CD14-positive monocyte (primary cell): ENCODE results near the gene ARL4D. TPM values are rescaled to one million over a fixed set of nuclear protein-coding genes. Genes with fewer than 3 reads are reported as not detected.

ENCODE experiments used
- DNase-seq, 3 donors: peaks; one replicate each; pipeline ENCODE4 v3.0.0-alpha.2; 2011 to 2022
- H2AFZ ChIP-seq: 2 replicates; pipeline ENCODE4 v1.6.0; 2012; ENCODE audit warnings: mild to moderate bottlenecking, low read depth, low read length, inconsistent platforms; ENCODE audit not compliant: insufficient read depth, poor library complexity, severe bottlenecking
- H3K27ac ChIP-seq, 2 donors: 1 replicate in 1 of 2; 2 replicates in 1 of 2; pipeline ENCODE4 v1.5.1; 2012 to 2013; ENCODE audit warnings: low read length in 2 of 2, control low read depth in 1 of 2, inconsistent platforms in 1 of 2, low read depth in 1 of 2, mild to moderate bottlenecking in 1 of 2
- H3K27me3 ChIP-seq, 2 donors: one replicate each; pipeline versions ENCODE4 v1.6.0 to v1.6.1; 2011 to 2013; ENCODE audit warnings: low read length in 2 of 2; ENCODE audit not compliant: control insufficient read depth in 2 of 2, insufficient read depth in 2 of 2
- H3K36me3 ChIP-seq, 2 donors: replicated peaks in 1 of 2; 1 replicate in 1 of 2; 2 replicates in 1 of 2; pipeline versions ENCODE4 v1.5.1 to v1.6.1; 2012 to 2013; ENCODE audit warnings: low read length in 2 of 2, control low read depth in 1 of 2, inconsistent platforms in 1 of 2, mild to moderate bottlenecking in 1 of 2; ENCODE audit not compliant: insufficient read depth in 2 of 2, control insufficient read depth in 1 of 2
- H3K4me1 ChIP-seq, 2 donors: 1 replicate in 1 of 2; 2 replicates in 1 of 2; pipeline versions ENCODE4 v1.5.1 to v1.6.1; 2012 to 2013; ENCODE audit warnings: low read length in 2 of 2, control low read depth in 1 of 2, inconsistent platforms in 1 of 2, mild to moderate bottlenecking in 1 of 2, moderate library complexity in 1 of 2; ENCODE audit not compliant: insufficient read depth in 2 of 2, control insufficient read depth in 1 of 2
- H3K4me2 ChIP-seq: replicated peaks from 2 replicates; pipeline ENCODE3; 2012; ENCODE audit warnings: low read length, moderate library complexity, mild to moderate bottlenecking; ENCODE audit not compliant: poor library complexity, severe bottlenecking; ENCODE audit errors: extremely low read depth
- H3K4me3 ChIP-seq, 3 experiments: fragments of 200-600 bp in 1 of 3; sonication (generic) in 1 of 3; replicated peaks in 1 of 3; 1 replicate in 2 of 3; 2 replicates in 1 of 3; pipeline ENCODE4 v1.5.1; 2011 to 2013; ENCODE audit warnings: low read length in 3 of 3, mild to moderate bottlenecking in 3 of 3, control low read depth in 2 of 3, low read depth in 2 of 3, inconsistent platforms in 1 of 3, moderate library complexity in 1 of 3
- H3K79me2 ChIP-seq: 2 replicates; pipeline ENCODE4 v1.6.0; 2012; ENCODE audit warnings: mild to moderate bottlenecking, control low read depth, inconsistent platforms, low read length, moderate library complexity; ENCODE audit not compliant: insufficient read depth
- H3K9ac ChIP-seq: 2 replicates; pipeline ENCODE4 v1.6.0; 2017; ENCODE audit warnings: low read length, mild to moderate bottlenecking; ENCODE audit not compliant: insufficient read depth, poor library complexity, severe bottlenecking
- H3K9me3 ChIP-seq, 2 donors: replicated peaks in 1 of 2; 1 replicate in 1 of 2; 2 replicates in 1 of 2; pipeline versions ENCODE4 v1.5.1 to v1.6.1; 2012 to 2013; ENCODE audit warnings: low read length in 2 of 2, control low read depth in 1 of 2; ENCODE audit not compliant: control insufficient read depth in 1 of 2, insufficient read depth in 1 of 2
- H4K20me1 ChIP-seq: 2 replicates; pipeline ENCODE4 v1.6.0; 2012; ENCODE audit warnings: mild to moderate bottlenecking, low read length, control low read depth, moderate library complexity; ENCODE audit not compliant: insufficient read depth
- H3K27ac Mint-ChIP-seq, 7 donors: one replicate each; pipeline ENCODE4 v1.8.0; 2020; ENCODE audit warnings: mild to moderate bottlenecking in 7 of 7, mixed read lengths in 7 of 7, moderate library complexity in 6 of 7, inconsistent platforms in 2 of 7
- H3K27me3 Mint-ChIP-seq, 3 donors: one replicate each; pipeline ENCODE4 v1.8.0; 2021 to 2022; ENCODE audit warnings: low read depth in 3 of 3, mild to moderate bottlenecking in 3 of 3, mixed read lengths in 3 of 3, moderate library complexity in 3 of 3, inconsistent platforms in 1 of 3
- H3K36me3 Mint-ChIP-seq, 2 donors: one replicate each; pipeline ENCODE4 v1.8.0; 2020; ENCODE audit warnings: mixed read lengths in 2 of 2, inconsistent platforms in 1 of 2, mild to moderate bottlenecking in 1 of 2
- H3K4me1 Mint-ChIP-seq: one replicate; pipeline ENCODE4 v1.8.0; 2020; ENCODE audit warnings: mild to moderate bottlenecking, mixed read lengths
- H3K4me3 Mint-ChIP-seq, 2 donors: one replicate each; pipeline ENCODE4 v1.8.0; 2020; ENCODE audit warnings: mild to moderate bottlenecking in 2 of 2, mixed read lengths in 2 of 2, moderate library complexity in 1 of 2
- H3K9me3 Mint-ChIP-seq, 7 donors: one replicate each; pipeline ENCODE4 v1.8.0; 2020 to 2022; ENCODE audit warnings: mixed read lengths in 7 of 7, mild to moderate bottlenecking in 6 of 7, moderate library complexity in 6 of 7, inconsistent platforms in 2 of 7
- WGBS: methylation state at CpG from one replicate; pipeline ENCODE4 v1.1.5; 2013; ENCODE audit warnings: missing lambda C conversion rate; ENCODE audit not compliant: insufficient coverage; 5-methylcytosine and 5-hydroxymethylcytosine counted together
- intact Hi-C, 2 donors: fragments of 100-400 bp; cut with micrococcal nuclease; formaldehyde crosslinking; loops; one replicate each; pipeline versions ENCODE4 v1.15.0 to v1.15.1; 2023
- polyA plus RNA-seq, 3 donors: library from polyadenylated mRNA; depleted of rRNA in 1 of 3; unstranded in 2 of 3; stranded (reverse) in 1 of 3; fragments of 300-500 nt in 2 of 3; fragments of >200 nt in 1 of 3; fragmentation: Illumina TruSeq in 2 of 3; gene quantifications; 1 replicate in 2 of 3; 2 replicates in 1 of 3; pipeline ENCODE4 v1.2.3, GENCODE V29; 2012 to 2021
- TF ChIP-seq, protein P1 (sequence below): fragments of 200-600 bp; IDR thresholded peaks from one replicate; pipeline ENCODE4 v1.8.0; 2022; ENCODE audit warnings: antibody characterized with exemption, mild to moderate bottlenecking

ARL4D gene
- polyA plus RNA-seq, 3 donors = 0.75 to 2.4 (median 1.7) TPM

DNA sequence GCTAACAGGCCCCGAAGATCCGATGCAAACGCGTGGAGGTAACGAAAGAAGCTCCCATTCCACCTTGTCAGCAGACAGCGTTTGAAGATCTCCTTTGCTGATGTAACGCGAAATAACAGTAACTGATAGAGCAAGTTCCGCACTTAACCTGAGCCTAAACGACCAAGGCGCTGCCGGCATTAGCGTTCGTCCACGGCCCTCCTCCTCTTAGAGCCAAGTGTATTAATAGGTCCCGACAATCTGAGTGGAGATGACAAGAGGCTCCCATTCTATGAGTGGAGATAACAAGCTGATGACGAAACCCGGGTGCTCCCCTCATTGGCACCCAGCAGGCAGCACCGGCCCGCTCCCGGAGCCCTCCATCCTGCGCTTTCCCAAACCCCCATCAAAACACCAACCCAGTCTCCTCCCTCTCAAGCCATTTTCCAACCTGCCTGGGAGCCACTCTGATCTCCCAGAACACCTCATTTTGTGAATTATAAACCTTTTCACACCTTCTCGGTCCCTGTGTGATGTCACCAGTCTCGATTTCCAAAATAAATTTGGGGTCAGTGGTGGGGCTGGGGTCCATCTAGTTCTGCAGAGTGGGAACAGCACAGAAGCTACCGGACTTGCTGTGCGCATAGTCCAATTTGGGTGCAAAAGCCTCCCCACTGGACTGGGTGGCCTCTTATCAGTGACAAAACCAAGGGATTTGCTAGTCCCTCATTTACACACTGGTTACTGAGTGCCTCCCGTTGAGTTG, 35.4 kb upstream of the ARL4D start:
- 97% methylated on average over 27 of the region's 27 CpGs for WGBS
- DNase-seq = peak in 1 of 3 donors; percentile 34
- no peaks in the 10 kb centered on the region for H4K20me1 ChIP-seq

DNA sequence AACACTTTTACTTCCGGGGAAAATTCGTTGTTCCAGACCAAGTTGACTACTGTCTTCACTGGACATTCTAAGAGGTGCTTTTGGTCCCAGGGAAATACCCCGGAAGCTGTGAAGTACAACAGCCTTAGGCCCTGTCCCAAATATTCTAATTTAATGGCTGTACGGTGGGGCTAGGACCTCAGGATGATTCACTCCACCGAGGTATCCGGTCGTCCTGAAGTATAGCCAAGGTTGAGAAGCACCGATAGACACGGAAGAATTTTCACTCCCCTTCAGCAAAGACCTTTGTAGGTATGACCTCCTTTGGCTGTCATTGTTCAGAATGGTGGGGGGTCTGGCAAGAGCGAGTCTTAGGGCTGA, 34.9 kb upstream of the ARL4D start:
- Histone ChIP-seq H3K27ac (no peak overlapping the region), H2AFZ (no peak overlapping the region), H3K4me3 (no peak overlapping the region), H3K4me1 (peaks cover 29 to 36% of the 10 kb centered on the region in 2 donors), H3K27me3 (no peaks in the 10 kb centered on the region), H3K79me2 (no peaks in the 10 kb centered on the region), H4K20me1 (no peaks in the 10 kb centered on the region), H3K36me3 (no peaks in the 10 kb centered on the region), H3K4me2 (no peak overlapping the region), H3K9me3 (no peaks in the 10 kb centered on the region), H3K9ac (no peak overlapping the region)
- intact Hi-C loops = loop anchor here in 1 of 2 donors (5.0 kb wide), 1 partner anchor 47 kb away; no protein-coding TSS in a partner anchor
- H3K4me1 Mint-ChIP-seq = peaks cover 40% of the 10 kb centered on the region
- WGBS = 95% methylated on average over 9 of the region's 10 CpGs
- H3K27me3 Mint-ChIP-seq = peaks cover 0 to 14% (median 2%) of the 10 kb centered on the region in 3 donors
- H3K27ac Mint-ChIP-seq = no peak overlapping the region
- no peak for DNase-seq
- H3K9me3 Mint-ChIP-seq = peaks cover 0 to 5% (median 0%) of the 10 kb centered on the region in 7 donors
- no peaks in the 10 kb centered on the region for H3K36me3 Mint-ChIP-seq
- TF ChIP-seq, protein P1, sequence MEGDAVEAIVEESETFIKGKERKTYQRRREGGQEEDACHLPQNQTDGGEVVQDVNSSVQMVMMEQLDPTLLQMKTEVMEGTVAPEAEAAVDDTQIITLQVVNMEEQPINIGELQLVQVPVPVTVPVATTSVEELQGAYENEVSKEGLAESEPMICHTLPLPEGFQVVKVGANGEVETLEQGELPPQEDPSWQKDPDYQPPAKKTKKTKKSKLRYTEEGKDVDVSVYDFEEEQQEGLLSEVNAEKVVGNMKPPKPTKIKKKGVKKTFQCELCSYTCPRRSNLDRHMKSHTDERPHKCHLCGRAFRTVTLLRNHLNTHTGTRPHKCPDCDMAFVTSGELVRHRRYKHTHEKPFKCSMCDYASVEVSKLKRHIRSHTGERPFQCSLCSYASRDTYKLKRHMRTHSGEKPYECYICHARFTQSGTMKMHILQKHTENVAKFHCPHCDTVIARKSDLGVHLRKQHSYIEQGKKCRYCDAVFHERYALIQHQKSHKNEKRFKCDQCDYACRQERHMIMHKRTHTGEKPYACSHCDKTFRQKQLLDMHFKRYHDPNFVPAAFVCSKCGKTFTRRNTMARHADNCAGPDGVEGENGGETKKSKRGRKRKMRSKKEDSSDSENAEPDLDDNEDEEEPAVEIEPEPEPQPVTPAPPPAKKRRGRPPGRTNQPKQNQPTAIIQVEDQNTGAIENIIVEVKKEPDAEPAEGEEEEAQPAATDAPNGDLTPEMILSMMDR = no peak
- H3K4me3 Mint-ChIP-seq = no peak overlapping the region

More for the DNA sequence above, 35.4 kb upstream of the ARL4D start:
- intact Hi-C loops = loop anchor here in 1 of 2 donors (5.0 kb wide), 1 partner anchor 46 kb away; no protein-coding TSS in a partner anchor
- no peaks in the 10 kb centered on the region for H3K27me3 ChIP-seq
- TF ChIP-seq, protein P1 = no peak
- Mint-ChIP-seq H3K27ac (peak overlapping the region in 2 of 7 donors; percentile 9 to 20), H3K36me3 (no peaks in the 10 kb centered on the region), H3K9me3 (peaks cover 0 to 5% (median 0%) of the 10 kb centered on the region in 7 donors), H3K4me1 (peaks cover 42% of the 10 kb centered on the region), H3K4me3 (no peak overlapping the region), H3K27me3 (peaks cover 0 to 14% (median 2%) of the 10 kb centered on the region in 3 donors)
- H3K4me3 ChIP-seq = no peak overlapping the region
- no peak overlapping the region for H3K4me2 ChIP-seq
- H3K9me3 ChIP-seq = no peaks in the 10 kb centered on the region
- no peaks in the 10 kb centered on the region for H3K36me3 ChIP-seq
- H3K79me2 ChIP-seq = no peaks in the 10 kb centered on the region
- H2AFZ ChIP-seq = no peak overlapping the region
- no peak overlapping the region for H3K9ac ChIP-seq
- H3K4me1 ChIP-seq = peaks cover 26 to 31% of the 10 kb centered on the region in 2 donors
- no peak overlapping the region for H3K27ac ChIP-seq
